ENCODE data around the gene SEBOX.

Gene SEBOX

DNA sequence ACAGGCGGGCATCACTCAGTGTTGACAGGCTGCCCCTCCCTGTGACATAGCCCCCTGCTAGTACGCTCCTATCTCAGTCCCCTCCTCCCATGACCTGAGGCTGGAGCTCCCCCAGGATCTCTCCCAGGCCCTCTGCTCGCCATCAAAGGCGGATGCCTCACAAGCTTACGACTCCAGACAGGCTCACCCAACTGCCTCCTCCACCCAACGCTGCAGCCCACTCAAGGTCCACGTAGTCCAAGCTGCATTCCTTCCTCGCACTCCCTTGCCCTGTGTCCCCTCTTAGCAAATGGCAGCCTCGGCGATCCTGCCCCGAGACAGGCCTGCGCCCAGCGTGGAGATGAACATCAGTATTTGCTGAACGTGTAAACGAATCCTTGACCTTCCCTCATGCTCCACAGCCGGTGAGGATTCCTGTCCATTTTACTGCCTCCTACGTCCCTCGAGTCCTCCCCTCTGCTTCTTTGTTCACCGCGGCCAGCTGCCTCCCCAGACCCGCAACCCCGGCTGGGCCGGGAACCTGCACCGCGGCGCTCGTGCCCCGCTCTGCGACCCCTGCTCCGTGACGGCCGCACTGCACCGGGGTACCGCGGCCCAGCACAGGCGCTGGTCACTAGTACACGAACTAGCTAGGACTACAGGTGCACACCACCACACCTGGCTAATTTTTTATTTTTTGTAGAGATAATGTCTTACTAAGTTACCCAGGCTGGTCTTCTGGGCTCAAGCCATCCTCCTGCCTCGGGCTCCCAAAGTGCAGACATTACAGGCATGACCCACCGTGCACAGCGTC is 46.8 kb downstream of the SEBOX start:
- DNase-seq (ENCODE audit: low spot score): no peak

DNA sequence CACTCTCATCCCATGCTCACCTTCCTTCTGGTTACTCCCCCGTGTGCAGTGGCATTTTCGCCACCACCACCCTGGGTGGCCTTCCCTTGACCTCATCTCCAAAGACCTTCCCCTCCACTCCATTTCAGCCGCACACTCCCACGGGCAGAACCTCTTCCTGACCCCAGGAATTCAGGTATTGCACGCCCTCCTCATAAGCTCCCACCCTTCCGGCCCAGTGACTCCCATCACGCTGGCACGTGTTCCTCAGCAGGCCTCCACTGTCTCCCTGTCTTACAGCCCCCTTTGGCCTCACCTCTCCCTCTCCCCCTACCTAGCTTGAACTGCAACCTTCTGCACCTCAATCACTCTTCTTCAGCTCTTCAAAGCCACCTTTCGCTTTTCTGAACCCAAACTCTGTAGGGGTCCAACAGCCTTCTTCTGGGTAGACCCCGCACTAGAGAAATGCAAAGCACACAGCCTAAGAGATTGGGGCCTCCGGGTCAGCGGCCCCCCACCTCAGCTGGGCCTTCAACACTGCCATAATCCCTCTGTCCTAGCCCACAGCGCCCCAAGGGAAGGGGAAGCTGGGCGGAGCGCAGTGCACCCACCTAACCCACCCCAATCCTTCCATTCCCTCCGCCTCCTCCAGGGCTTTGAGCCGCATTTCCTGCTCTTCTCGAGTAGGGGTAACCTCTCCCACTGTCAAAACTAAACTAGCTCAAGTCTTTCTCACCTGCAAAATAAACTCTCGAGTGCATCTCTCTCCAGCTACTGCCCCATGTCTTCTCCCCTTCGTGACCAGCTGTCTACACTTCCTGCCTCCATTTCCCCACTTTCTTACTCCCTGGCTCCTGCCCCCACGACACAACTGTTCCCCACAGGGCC is 47.7 kb downstream of the SEBOX start:
- no peak for DNase-seq (ENCODE audit: low spot score)

- DNase-seq (ENCODE audit: low spot score): no peak
Measured at GRCh38 chr17:28315846-28316705, 48.9 kb downstream of the SEBOX start.

GRCh38 chr17:28313841-28314240 is 51.2 kb downstream of the SEBOX start:
- DNase-seq (ENCODE audit: low spot score): no peak

All from activated CD4-positive, alpha-beta T cell treated with anti-CD3 and anti-CD28 coated beads, Interleukin-2, Interleukin-4, amounts not matched to agents 100 ng/mL and 50 ng/mL, durations not matched to agents 16 hours and 8 hours (primary cell).